Mucosa of rectum (tissue), 2 donors: ENCODE data around the gene SLC22A9.
"Not testable (repeated sequence)": the region's sequence is repeated elsewhere in the genome, so short reads cannot be mapped to it uniquely, and the experiment has no call there.

Experiments used
- H3K27ac ChIP-seq, 2 donors: one replicate each; pipeline ENCODE4 v1.7.0; 2013; ENCODE audit warnings: inconsistent platforms in 2 of 2, low read depth in 2 of 2, low read length in 2 of 2
- H3K27me3 ChIP-seq, 2 donors: one replicate each; pipeline ENCODE4 v1.7.0; 2013; ENCODE audit warnings: low read length in 2 of 2; ENCODE audit not compliant: control insufficient read depth in 2 of 2, insufficient read depth in 2 of 2
- H3K36me3 ChIP-seq, 2 donors: one replicate each; pipeline ENCODE4 v1.7.0; 2013; ENCODE audit warnings: low read length in 2 of 2; ENCODE audit not compliant: control insufficient read depth in 2 of 2, insufficient read depth in 2 of 2
- H3K4me1 ChIP-seq, 2 donors: one replicate each; pipeline ENCODE4 v1.7.0; 2013; ENCODE audit warnings: low read length in 2 of 2, mild to moderate bottlenecking in 1 of 2; ENCODE audit not compliant: control insufficient read depth in 2 of 2, insufficient read depth in 2 of 2
- H3K4me3 ChIP-seq, 2 donors: one replicate each; pipeline ENCODE4 v1.7.0; 2013; ENCODE audit warnings: low read length in 2 of 2
- H3K9ac ChIP-seq, 2 donors: one replicate each; pipeline ENCODE4 v1.7.0; 2013; ENCODE audit warnings: low read length in 2 of 2, low read depth in 1 of 2, mild to moderate bottlenecking in 1 of 2
- H3K9me3 ChIP-seq, 2 donors: one replicate each; pipeline ENCODE4 v1.7.0; 2013; ENCODE audit warnings: low read length in 2 of 2; ENCODE audit not compliant: control insufficient read depth in 2 of 2
- donor health status: healthy.
- donor health status: Normal muscosa, but diverticular disease.

Gene SLC22A9

DNA sequence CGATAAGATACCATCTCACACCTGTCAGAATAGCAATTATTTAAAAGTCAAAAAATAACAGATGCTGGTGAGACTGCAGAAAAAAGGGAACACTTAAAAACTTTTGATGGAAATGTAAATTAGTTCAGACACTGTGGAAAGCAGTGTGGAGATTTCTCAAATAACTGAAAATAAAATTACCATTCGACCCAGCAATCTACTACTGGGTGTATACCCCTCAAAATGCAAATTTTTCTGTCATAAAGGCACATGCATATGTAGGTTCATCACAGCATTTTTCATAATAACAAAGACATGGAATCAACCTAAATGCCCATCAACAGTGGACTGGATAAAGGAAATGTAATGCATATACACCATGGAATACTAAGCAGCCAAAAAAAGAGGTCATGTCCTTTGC lies 10.5 kb downstream of the SLC22A9 start:
- no peaks in the 10 kb centered on the region for H3K36me3 ChIP-seq
- H3K27ac ChIP-seq: no peak overlapping the region
- no peaks in the 10 kb centered on the region for H3K9me3 ChIP-seq
- H3K4me1 ChIP-seq: no peaks in the 10 kb centered on the region
- no peak overlapping the region for H3K4me3 ChIP-seq
- H3K9ac ChIP-seq: no peak overlapping the region
- H3K27me3 ChIP-seq: no peaks in the 10 kb centered on the region

- Histone ChIP-seq H3K4me1 (no peaks in the 10 kb centered on the region), H3K27ac (no peak overlapping the region), H3K4me3 (no peak overlapping the region), H3K36me3 (no peaks in the 10 kb centered on the region), H3K9ac (no peak overlapping the region), H3K9me3 (no peaks in the 10 kb centered on the region), H3K27me3 (peaks cover 0 to 6% of the 10 kb centered on the region in 2 donors)
These were observed 26.1 kb downstream of the SLC22A9 start for GRCh38 chr11:63395697-63396096.

GRCh38 chr11:63404161-63404935 lies 34.8 kb downstream of the SLC22A9 start:
- H3K27me3 ChIP-seq: no peaks in the 10 kb centered on the region
- no peaks in the 10 kb centered on the region for H3K36me3 ChIP-seq
- H3K4me3 ChIP-seq: no peak overlapping the region
- no peak overlapping the region for H3K27ac ChIP-seq
- H3K9me3 ChIP-seq: no peaks in the 10 kb centered on the region
- no peaks in the 10 kb centered on the region for H3K4me1 ChIP-seq
- H3K9ac ChIP-seq: no peak overlapping the region

GRCh38 chr11:63405114-63405513 lies 35.5 kb downstream of the SLC22A9 start:
- Histone ChIP-seq H3K4me1 (no peaks in the 10 kb centered on the region), H3K27ac (no peak overlapping the region), H3K9ac (no peak overlapping the region), H3K4me3 (no peak overlapping the region), H3K36me3 (no peaks in the 10 kb centered on the region), H3K9me3 (no peaks in the 10 kb centered on the region), H3K27me3 (no peaks in the 10 kb centered on the region)

GRCh38 chr11:63406458-63406857 lies 36.9 kb downstream of the SLC22A9 start:
- no peaks in the 10 kb centered on the region for H3K9me3 ChIP-seq
- no peaks in the 10 kb centered on the region for H3K36me3 ChIP-seq
- H3K27me3 ChIP-seq: no peaks in the 10 kb centered on the region
- no peak overlapping the region for H3K27ac ChIP-seq
- no peaks in the 10 kb centered on the region for H3K4me1 ChIP-seq
- no peak overlapping the region for H3K9ac ChIP-seq
- no peak overlapping the region for H3K4me3 ChIP-seq

DNA sequence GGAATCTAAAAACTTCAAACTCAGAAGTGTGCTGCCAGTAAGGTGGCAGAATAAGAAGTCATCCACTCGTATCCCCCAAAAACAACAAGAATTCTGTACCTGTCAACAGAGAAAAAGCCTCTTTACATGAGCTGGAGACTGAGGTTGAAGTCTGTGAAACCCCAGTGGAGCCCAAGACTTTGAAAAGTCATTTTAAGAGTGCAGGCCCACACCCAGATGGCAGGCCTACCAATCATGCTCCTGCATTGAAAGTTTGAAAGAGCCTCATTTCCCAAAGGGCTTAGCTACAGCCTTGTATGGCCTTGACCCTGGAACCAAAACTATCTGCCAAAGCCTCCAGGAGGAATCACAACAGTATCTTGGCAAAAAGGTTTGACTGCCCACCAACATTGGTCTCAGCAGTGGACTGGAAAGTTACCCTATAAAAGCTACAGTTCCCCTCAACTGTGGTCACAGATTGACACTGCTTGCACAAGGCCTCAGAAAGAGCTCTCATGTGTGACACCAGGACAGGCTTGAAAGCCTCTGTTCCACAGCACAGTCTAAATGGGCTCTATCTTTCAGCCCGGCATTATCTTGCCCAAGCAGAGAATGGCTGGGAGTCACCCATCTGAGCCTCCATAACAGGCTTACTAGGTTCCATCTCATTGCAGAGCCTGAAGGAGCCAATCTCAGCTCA lies 47.7 kb downstream of the SLC22A9 start:
- no peaks in the 10 kb centered on the region for H3K4me1 ChIP-seq
- H3K27ac ChIP-seq: no peak overlapping the region
- no peaks in the 10 kb centered on the region for H3K9me3 ChIP-seq
- H3K27me3 ChIP-seq: no peaks in the 10 kb centered on the region
- no peak overlapping the region for H3K4me3 ChIP-seq
- no peak overlapping the region for H3K9ac ChIP-seq
- no peaks in the 10 kb centered on the region for H3K36me3 ChIP-seq

- Histone ChIP-seq H3K9me3 (no peaks in the 10 kb centered on the region), H3K9ac (no peak overlapping the region), H3K27me3 (no peaks in the 10 kb centered on the region), H3K4me1 (no peaks in the 10 kb centered on the region), H3K4me3 (no peak overlapping the region), H3K27ac (no peak overlapping the region), H3K36me3 (no peaks in the 10 kb centered on the region)
These were observed 58.5 kb downstream of the SLC22A9 start for GRCh38 chr11:63427971-63428508.

DNA sequence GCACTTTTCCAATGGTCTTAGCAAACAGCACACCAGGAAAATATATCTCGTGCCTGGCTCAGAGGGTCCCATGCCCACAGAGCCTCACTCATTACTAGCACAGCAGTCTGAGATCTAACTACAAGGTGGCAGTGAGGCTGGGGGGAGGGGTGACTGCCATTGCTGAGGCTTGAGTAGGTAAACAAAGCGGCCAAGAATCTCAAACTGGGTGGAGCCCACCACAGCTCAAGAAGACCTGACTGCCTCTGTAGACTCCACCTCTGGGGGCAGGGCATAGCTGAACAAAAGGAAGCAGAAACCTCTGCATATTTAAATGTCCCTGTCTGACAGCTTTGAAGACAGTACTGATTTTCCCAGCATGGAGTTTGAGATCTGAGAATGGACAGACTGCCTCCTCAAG lies 61.1 kb downstream of the SLC22A9 start:
- not testable (repeated sequence) for H3K27ac ChIP-seq, H3K9ac ChIP-seq, H3K27me3 ChIP-seq, H3K36me3 ChIP-seq, H3K9me3 ChIP-seq, H3K4me1 ChIP-seq, H3K4me3 ChIP-seq

- not testable (repeated sequence) for H3K36me3 ChIP-seq, H3K9ac ChIP-seq, H3K4me1 ChIP-seq, H3K27me3 ChIP-seq, H3K27ac ChIP-seq, H3K9me3 ChIP-seq
- peak overlapping the region in 1 of 2 donors; percentile 7 for H3K4me3 ChIP-seq
These were observed 65.8 kb downstream of the SLC22A9 start for GRCh38 chr11:63435351-63435750.

- not testable (repeated sequence) for H3K27me3 ChIP-seq, H3K4me3 ChIP-seq, H3K9ac ChIP-seq, H3K36me3 ChIP-seq, H3K9me3 ChIP-seq, H3K4me1 ChIP-seq, H3K27ac ChIP-seq
These were observed 66.2 kb downstream of the SLC22A9 start for GRCh38 chr11:63435831-63436230.
